Left renal cortex interstitium (tissue), 4 donors: ENCODE results near the gene DNAJB12. TPM values are rescaled to one million over a fixed set of nuclear protein-coding genes. Genes with fewer than 3 reads are reported as not detected.
"Not testable (repeated sequence)": the region's sequence is repeated elsewhere in the genome, so short reads cannot be mapped to it uniquely, and the experiment has no call there.

Experiments used
- DNase-seq, 4 donors: peaks; one replicate each; pipeline ENCODE4 v3.0.0-alpha.2; 2013; ENCODE audit warnings: low read depth in 4 of 4, low spot score in 2 of 4, missing footprints in 1 of 4
- polyA plus RNA-seq, 4 donors: library from polyadenylated mRNA; unstranded; fragments of 120-200 nt; gene quantifications; one replicate each; pipeline ENCODE4 v1.2.1, GENCODE V29; 2013; ENCODE audit not compliant: insufficient read length in 4 of 4

DNAJB12 gene
- polyA plus RNA-seq, 4 donors: 32.3 to 46.2 (median 33.7) TPM

DNA sequence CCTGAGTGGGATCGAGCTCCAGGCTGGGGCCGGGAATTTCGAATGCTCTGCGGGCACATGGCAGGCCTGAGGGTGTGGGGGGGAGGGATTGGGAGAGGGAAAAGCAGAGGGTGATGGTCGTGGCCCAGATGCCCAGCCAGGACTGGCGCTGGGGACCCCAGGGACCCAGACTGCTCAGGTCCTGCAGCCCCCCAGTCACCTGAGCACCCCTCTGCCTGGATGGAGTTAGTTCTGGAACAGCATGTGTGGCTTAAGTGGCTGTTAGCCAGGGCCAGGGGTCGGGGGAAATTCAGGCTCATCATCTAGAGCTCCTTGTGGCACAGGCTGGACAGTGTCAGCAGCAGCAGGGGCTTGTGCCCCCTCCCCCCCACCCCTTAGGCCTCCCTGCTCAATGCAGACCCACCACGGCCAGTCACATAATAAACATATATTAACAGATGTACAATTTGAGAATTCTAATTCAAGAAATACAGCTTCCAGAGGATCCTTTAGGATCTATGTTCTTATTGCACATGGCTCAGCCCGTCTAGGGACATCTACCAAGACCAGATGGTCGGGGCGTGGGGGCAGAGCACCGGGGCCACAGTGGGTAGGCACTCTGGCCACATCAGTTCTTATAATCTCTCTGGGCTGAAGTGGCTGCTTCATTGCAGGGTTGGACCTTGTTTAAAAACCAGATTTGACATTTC, 22.2 kb downstream of the DNAJB12 start:
- DNase-seq: no peak

DNA sequence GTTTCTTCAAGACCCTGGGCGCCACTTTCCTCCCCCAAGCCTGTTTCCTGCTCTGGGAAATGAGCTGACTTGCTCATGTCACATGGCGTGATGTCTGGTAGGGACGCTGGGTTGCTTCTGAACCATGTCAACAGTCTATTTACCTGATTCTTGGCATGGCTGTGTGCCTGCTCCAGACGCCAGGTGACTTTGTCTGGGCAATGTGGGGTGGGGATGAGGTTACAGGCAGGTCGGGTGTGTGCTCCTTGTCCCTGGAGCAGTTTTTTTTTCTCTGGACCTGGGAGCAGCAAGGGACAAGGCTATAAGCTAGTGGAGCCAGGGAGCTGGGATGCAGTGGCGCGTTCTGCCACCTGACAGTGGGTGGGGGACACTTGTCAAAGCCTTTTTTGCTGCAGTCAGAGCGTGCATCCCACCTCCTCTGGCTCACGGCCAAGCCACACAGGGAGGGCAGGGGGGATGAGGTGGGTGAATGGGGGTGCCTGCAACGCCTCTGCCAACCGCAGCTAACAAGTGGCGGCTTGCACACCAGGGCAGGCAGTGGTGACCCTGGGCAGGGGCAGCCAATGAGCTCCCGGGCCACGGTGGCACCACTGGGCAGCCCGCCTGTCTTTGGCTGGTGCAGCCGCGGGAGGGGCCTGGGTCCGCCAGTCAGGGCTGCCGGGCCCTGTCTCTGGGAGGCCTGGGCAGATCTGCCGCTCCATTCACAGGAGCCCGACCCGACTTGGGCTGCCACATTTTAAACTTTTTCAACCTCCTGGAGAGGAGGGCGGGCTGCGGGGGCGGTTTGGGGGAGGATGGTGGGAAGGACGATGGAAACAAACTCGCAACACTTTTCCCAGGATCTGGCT, 22.9 kb downstream of the DNAJB12 start:
- DNase-seq: peak in 1 of 4 donors; percentile 78

DNA sequence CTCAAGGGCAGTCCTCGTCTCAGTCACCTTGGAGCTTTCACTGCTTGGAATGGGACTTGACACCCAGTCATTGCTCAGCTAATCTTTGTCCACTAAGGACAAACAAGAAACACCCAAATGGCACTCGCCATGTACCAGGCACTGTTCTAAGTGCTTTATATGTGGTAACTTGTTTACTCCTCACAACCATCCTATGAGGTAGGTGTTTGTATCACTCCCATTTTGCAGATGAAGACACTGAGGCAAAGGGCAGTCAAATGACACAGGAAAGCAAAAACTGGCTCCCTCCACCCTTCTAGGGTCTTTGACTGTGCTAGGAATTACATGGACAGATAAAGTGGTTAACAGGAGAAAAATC, 24.7 kb downstream of the DNAJB12 start:
- no peak for DNase-seq

DNA sequence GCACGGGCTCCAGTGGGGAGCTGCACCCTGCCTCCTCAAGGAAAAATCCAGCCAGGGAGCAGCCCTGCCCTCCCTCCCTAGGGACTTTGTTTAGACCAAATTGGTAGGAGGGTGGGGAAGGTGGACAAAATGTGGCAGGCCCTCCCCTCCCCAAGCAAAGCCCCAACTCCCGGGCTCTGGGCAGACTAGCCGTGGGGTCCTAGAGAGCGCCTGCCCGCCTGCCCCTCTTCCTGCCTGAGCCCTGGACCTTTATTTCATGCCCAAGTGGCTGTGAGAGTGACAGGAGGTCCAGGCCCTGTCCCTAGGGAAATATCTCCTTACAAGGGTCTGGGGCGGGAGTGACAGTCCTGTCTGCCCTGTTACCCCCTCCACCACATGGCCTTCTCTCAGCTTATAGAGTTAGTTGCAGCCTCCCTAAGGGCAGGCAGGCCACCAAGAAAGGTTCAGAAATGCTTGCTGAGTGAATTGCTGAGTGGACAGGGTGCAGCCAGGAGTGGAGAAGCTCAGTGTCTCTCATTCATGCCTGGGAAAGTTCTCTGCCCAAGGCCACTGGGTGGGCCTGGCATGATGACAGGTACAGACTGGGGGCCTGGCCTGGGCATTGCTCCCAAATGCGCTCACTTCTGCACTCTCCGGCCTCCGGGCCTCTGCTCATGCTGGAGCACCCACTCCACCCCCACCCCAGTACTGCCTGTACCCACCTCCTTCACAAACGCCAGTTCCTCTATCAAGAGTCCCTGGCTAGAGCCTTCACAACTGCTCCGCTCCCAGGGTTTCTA, 25.2 kb downstream of the DNAJB12 start:
- no peak for DNase-seq

DNA sequence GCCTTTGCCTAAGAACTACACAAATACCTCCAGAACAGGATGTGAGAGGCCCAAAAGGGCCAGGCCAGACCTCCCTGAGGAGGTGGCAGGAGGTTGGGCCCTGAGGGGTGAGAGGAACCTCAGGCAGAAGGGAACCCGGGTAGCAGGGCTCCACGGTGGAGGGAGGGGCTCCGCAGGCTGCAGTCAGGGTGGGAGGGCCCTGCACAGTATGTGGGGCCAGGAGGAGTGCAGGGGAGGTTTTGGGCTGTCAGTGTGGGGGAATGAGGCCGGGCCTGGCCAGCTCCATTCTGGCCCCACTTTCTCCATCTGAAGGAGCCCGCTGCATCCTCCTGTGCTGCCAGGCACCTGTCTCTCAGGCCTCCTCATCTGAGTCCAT, 25.9 kb downstream of the DNAJB12 start:
- DNase-seq: no peak

DNA sequence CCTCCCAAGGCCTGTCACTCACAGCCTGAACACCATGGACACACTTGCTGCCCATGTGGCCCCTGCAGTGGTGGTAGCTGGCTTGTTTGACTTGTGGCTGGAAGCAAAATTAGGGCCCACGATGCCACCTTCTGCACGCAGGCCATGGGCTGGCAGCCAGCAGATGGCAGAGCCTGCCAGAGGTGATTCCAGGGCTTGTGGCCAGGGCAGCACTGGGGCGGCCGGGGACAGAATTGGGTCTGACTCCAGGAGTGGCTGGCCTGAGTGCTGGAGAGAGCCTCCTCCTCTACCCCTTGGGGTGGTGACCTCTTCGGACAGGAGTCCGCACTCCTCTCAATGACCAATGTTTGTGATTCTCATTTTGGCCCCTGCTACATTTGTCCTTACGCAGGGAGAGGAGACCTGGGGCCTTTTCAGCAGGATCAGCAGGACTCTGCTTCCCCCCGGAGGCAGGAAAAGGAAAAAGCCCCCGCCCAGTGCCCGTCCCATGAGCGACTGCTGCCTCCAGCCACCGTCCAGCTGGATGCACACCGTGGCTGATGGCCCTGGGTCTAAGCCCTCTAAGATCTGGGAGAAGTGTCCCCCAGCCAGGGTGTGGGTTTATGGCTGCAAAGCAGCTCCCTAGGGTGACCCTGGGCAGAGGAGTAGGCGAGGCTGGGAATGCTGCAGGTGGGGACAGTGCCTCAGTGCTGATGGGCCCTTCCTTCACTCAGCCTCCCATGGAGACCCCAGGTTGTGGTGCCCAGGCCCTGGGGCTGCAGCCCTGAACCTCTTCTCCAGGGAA, 26.5 kb downstream of the DNAJB12 start:
- no peak for DNase-seq

DNA sequence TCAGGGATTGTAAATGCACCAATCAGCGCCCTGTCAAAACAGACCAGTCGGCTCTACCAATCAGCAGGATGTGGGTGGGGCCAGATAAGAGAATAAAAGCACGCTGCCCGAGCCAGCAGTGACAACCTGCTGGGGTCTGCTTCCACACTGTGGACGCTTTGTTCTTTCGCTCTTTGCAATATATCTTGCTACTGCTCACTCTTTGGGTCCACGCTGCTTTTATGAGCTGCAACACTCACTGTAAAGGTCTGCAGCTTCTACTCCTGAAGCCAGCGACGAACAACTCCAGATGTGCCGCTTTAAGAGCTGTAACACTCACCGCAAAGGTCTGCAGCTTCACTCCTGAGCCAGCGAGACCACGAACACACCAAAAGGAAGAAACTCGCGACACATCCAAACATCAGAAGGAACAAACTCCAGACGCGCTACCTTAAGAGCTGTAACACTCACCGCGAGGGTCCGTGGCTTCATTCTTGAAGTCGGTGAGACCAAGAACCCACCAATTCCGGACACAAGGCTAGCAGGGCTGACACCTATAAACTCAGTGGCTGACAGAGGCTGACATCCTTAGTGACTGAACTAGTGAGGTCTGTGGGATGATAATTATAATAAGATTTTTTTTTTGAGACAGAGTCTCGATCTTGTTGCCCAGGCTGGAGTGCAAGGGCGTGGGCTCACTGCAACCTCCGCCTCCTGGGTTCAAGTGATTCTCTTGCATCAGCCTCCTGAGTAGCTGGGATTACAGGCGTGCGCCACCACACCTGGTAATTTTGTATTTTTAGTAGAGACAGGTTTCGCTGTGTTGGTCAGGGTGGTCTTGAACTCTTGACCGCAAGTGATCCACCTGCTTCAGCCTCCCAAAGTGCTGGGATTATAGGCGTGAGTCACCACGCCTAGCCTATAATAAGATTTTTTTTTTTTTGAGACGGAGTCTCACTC, 27.8 kb downstream of the DNAJB12 start:
- not testable (repeated sequence) for DNase-seq

DNA sequence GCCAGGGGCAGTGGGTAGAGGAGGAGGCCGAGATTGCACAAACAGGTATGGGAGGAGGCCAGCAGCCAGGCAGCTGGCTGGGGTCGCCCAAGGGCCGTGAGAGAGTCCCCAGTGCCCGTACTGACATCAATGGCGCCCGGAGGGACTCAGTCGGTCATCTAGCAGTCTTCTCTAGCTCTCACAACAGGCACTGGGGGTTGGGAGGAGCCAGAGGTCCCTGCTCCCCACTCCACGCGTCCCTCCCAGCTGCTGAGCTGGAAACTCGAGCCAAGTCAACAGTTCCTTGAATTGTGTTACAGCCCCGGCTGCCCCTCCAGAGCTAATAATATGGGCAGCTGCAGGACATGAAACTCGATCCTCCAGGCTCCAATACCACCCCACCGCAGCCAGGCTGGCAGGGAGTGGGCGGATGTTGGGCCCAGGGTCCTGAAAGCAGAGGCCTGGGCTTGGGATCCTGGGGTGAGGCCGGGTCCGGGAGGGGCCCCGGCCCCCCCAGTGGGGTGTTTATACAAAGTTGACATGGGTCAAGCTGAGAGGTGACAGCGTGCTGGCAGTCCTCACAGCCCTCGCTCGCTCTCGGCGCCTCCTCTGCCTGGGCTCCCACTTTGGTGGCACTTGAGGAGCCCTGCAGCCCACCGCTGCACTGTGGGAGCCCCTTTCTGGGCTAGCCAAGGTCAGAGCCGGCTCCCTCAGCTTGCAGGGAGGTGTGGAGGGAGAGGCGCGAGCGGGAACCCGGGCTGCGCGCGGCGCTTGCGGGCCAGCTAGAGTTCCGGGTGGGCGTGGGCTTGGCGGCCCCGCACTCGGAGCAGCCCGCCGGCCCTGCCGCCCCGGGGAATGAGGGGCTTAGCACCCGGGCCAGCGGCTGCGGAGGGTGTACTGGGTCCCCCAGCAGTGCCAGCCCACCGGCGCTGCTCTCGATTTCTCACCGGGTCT, 29.2 kb downstream of the DNAJB12 start:
- DNase-seq: peak in 1 of 4 donors; percentile 84

DNA sequence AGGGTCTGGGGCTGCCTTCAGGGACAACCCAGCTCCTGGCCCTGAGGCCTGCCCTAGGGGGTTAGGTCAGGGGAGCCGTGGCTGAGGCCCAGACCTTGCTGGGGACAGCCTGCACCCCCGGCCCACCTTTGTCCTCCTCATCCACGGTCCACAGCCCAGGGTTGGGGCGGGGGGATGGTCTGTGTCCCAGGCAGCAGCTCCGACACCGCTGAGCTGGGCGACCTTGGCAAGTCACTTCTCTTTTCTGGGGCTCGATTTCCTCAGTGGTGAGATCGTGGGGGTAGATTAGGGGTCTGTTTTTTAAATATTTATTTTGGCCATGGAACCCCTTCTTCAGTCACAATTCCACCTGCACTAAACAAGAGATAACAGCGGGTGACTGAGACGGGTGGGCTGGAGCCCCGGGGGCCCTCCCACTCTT, 30.9 kb downstream of the DNAJB12 start:
- no peak for DNase-seq

DNA sequence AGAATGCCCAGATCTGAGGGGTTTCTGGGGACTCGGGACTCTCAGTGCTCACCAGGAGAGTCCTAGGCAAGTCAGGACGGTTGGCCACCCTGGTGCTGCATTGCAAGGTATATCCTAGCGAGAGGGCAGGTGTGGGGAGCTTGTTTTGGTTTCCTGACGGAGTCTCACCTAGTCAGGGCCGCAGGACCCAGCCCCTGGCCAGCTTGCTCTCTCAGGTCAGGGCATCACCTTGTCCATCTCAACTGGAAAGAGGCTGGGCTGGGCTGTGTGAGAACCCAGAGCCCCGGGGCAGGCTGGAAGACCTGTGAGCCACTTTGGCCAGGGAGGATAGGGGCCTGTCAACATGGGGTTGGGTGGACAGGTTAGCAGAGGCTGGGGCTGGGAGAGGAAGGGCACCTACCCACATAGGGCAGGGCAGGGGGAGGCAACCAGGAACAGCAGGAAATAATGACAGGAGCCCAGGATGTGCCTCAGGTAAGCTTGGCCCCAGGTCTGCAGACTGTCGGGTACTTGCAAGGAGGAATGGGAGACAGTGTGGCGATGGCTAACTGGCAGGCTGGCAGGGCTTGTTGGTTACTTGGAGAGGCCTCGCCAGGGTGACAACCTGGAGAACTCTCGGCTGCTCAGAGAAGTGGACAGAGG, 31.5 kb downstream of the DNAJB12 start:
- no peak for DNase-seq

DNA sequence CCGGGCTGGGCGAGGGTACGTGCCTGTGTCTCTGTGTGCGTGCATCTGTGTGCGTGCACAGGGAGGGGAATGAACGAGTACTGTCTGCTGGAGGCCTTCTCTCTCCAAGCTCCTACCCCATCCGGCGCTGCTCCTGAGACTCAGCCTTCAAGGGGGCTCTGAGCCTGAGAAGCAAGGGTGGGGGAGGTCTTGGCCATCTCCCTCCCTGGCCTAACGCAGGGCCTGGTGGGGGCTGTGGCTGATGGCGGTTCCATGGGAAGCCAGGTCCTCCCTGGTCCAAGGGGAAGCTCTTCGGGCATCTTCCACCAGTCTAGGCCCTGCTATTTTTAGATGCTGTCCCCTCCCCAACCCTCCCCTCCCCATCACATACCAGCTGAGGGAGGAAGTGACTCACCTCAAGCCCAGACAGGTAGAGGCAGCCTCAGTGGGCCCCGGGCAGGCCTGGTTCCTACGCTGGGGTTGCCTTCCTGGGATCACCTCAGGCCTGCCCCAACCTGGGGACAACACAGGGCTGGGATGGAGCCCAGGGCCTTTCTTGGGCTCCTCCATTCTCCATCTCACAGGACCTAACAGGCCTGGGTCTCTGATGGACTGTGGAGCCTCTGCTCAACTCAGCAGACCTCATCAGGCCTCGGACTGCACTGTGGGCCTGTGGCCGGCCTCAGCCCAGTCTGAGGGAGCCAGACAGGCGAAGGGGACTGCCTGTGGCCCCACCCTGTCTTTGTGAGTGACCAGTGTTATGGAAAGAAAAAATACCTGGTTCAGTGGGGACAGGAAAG, 32.2 kb downstream of the DNAJB12 start:
- DNase-seq: no peak

DNA sequence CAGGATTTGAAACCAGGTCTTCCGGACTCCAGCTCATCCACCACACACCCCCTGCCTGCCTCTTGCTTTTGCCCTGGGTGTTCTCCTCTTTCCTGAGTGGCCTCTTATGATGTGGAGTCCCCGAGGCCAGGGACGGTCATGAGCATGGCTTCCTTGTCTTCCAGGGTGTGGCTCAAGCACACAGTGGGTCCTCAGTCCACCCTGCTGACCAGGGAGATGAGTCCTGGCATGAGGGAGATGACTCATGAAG, 32.8 kb downstream of the DNAJB12 start:
- DNase-seq: no peak

DNA sequence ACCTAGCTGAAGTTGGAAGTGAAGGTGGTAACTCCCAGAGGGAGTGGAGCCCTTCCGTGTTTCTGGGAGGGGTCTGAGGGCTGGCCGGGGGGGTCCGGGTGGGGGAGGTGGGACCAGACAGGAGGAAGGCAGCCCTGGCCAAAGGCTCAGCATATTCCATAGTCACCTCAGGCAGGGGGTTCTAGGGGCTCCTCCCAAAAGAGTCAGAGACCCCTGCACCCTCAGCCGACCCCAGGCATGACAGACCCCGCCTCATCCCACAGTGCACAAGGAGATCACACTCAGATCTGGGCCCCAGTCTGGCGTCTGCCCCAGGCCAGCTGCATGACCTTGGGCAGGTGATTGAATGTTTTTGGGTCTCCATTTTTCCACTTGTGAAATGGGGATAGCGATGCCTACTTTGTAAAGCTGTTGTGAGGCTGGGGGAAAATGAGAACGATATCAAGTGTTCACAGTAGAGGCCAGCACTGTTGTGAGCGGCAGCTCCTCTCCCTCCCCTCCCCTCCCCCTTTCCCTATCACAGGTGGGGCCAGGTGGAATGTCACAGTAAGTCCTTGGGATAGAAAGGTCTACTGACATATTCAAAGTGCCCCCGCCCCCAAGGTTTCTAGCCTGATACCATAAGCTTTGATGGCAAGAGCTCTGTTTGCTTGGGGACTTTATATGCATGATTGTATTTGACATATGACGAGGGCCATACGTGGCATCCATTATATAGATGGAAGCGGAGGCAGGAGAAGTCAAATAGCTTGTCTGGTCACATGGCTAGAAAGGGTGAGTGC, 33.3 kb downstream of the DNAJB12 start:
- DNase-seq: no peak

DNA sequence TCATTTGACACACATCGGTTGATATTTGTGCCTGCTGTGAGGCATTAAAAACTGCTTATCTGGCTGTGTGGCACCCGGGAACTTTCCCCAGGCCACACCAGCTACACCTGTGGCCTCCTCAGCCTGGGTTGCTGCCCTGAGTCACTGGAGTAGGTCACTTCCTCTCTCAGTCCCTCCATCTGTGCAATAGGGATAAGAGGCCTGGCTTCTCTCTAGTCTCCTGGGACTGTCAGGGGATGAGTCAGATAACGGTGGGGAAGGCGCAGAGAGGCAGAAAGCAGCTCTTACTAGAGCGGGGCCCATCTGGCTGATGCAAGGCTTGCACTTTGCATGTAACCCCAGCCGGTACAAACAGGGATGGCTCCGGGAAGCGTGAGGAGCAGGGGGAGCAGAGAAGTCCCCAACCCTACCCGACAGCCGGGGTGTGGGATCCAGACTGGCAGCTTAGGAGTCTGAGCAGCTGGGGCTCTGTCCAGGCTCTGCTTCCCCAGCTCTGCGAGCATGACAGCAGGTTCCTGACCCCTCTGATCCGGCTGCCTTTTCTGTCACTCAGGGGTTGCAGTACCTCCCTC, 34.0 kb downstream of the DNAJB12 start:
- DNase-seq: no peak

DNA sequence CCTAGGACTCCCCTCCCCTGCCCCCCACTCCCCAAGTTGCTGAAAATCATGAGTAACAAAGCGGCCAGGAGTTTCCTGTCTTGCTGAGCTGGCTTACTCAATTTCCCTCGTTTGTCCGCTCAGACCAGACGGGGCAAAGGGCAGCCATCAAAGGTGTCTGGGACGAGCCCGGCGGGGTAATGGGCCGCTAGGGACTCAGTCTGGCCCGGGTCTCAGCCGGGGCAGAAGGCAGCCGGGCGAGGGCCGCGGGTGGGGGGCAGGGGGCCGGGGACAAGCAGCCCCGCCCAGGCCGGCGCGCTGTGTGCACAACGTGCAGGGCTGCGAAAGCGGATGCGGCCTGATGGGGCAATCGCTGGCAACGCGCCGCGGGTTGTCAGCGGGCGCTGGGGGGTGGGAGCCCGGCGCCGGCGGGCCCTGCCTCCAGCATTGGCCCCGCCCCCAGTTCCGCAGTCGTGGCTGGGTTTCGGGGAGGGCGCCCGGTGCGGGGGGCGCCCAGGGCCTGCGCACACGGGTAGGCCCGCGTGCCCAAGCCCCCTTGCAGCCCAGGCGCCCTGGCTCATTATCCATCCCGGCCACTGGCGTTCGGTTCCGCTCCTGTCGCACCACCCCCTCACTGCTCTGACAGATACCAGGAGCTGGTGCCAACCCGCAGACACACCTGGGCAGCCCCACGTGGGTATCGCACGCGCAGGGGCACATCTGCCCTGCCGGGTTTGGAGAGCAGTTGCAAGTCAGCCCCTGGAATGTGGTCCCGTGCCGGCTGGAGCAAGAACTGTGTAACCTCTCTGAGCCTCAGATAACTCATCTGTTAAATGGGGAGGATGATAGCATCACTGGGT, 35.1 kb downstream of the DNAJB12 start:
- DNase-seq: no peak
